Stimulated activated CD8-positive, alpha-beta memory T cell treated with anti-CD3 and anti-CD28 coated beads, Interleukin-2, amount 100 ng/mL, for 1 hour (primary cell): ENCODE measurements around the gene SPDYE18.
"Not testable (repeated sequence)": the region's sequence is repeated elsewhere in the genome, so short reads cannot be mapped to it uniquely, and the experiment has no call there.

ENCODE experiments used
- DNase-seq, 2 donors: peaks; one replicate each; pipeline ENCODE4 v3.0.0-alpha.2; 2020; ENCODE audit warnings: low read depth in 2 of 2

SPDYE18 gene, protein sequence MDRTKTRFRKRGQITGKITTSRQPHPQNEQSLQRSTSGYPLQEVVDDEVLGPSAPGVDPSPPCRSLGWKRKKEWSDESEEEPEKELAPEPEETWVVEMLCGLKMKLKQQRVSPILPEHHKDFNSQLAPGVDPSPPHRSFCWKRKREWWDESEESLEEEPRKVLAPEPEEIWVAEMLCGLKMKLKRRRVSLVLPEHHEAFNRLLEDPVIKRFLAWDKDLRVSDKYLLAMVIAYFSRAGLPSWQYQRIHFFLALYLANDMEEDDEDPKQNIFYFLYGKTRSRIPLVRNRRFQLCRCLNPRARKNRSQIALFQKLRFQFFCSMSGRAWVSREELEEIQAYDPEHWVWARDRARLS

DNA sequence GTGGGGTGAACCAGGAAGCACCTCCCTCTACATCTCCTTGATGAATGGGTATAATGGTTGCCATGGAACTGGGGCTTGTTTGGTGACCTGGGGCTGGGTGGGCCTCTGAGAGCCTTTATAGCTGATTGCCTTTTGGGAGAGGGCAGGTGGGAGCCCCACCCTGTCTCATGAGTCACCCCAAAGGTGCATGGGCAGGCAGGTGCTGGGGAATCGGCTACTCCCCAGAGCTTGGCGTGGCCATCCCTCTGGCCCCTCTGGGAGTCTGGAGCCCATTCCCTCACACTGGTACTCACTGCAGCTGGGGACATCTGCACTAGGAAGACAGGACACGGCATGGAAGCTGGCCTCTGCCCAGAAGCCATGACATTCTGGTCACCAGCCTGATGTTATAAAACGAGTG is at the start of gene SPDYE18:
Gene SPDYE18, minus strand, starts transcription at position 2 of the 400 bp plus-strand sequence. CDS start 2,046 bp downstream, outside the sequence.
- not testable (repeated sequence) for DNase-seq

DNA sequence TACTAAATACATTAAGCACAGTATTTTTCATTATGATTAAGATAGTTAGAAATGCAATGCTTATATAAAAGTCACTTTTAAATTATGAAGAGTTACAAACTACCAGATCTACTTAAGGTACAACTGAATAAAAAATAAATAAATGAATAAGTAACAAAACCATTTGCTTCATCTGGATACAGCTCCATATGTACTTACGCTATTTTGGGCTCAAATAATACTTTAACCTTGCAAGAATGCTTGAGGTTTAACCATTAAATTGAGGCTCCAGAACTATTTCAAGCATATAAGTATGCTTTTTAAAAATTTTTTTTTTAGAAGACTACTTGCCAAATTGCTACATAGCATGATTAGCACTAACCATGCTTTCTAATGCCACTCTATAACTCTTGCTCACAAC is 46.0 kb upstream of the SPDYE18 start:
- DNase-seq = not testable (repeated sequence)

DNA sequence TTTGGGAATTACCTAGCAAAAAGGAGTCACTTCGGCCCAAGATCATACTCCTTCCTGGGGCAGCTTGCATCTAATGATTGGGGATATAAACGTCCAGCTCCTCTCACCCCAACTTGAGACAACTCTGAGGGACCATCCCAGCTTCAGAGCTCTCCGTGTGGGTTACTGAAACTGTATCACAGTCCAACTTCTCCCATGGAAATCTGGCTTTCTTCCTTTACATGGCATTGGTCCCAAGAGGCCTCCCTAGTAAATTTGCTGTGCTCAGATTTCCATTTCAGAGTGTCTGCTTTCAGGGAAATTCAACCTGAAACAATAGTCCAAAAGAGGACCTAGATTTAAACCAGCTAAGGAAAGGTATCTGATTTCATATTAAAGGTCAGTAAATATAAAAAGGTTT is 45.3 kb upstream of the SPDYE18 start:
- DNase-seq = not testable (repeated sequence)

DNA sequence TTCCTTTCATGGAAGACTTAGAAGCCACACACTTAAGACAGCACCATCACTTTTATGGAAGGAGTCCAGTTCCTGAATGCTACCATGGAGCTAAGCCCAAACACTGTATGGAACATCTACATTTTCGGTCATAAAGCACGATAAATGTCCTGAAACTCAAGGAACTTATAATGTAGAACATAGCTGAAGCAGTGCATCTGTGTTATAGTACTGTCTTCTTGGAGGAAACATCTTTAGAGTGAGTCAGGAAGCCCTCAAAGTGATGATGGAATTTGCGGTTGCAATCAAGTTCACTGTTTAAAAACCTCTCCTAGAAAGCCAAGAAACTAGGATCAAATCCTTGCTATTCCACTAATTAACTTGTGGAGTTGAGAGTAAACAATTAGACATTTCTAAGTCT is 43.5 kb upstream of the SPDYE18 start:
- not testable (repeated sequence) for DNase-seq

DNA sequence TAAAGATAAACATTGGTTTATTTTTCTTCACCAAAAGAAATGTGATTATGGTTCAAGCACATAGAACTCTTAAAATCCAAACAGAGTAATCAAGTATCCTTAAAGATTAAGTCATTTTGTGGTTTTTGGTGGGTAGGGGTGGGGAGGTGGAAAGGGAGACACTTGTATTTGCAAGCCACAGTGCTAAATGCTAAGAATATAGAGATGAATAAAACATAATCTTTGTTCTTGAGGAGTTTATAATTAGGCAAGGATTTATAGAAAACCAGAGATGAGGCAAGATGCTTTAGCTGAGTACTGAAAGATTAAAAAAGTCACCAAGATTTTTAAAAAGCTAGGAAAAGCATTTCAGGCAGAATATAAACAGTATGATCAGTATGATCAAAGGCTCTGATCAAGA is 40.3 kb upstream of the SPDYE18 start:
- not testable (repeated sequence) for DNase-seq

DNA sequence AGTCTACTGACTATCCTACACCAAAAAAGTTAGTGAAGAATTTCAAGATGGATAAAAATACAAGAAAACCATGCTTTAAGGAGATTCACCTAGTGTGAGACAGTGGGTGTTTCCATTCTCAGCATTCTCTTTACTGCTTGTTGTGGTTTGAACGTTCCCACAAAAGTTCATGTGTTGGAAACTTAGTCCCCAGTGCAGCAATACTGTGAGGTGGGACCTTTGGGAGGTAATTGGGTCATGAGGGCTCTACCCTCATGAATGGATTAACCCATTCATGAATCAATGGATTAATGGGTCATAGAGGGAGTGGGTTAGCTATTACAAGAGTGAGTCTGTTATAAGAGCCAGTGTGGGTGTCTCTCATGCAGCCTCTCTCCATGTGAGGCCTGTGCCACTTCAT is 38.8 kb upstream of the SPDYE18 start:
- DNase-seq = not testable (repeated sequence)

DNA sequence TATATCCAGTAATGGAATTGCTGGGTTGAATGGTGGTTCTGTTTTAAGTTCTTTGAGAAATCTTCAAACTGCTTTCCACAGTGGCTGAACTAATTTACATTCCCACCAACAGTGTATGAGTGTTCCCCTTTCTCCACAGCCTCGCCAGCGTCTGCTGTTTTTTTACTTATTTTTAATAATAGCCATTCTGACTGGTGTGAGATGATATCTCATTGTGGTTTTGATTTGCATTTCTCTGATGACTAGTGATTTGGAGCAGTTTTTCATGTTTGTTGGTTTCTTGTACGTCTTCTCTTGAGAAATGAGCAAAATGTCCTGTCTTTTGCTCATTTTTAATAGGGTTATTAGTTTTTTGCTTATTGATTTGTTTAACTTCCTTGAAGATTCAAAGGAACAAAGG is 38.1 kb upstream of the SPDYE18 start:
- DNase-seq = not testable (repeated sequence)

DNA sequence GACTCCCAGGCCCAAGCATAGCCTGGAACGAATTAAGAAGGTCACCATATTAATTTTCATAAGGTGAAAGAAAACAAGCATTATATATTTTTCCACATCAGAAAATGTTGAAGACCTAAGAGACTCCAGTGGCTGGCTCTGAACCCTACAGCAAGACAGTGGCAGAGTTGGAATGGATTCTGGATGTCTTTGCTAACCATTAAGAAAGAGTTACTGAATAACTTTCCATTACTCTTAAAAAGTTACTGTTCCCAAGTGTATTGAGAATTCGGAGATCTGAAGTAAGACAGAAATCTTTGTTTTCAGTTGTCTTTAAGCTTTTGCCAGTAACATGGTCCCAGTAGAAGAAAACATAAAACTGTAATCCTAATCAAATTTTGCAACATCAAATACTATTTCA is 29.9 kb upstream of the SPDYE18 start:
- DNase-seq = not testable (repeated sequence)

DNA sequence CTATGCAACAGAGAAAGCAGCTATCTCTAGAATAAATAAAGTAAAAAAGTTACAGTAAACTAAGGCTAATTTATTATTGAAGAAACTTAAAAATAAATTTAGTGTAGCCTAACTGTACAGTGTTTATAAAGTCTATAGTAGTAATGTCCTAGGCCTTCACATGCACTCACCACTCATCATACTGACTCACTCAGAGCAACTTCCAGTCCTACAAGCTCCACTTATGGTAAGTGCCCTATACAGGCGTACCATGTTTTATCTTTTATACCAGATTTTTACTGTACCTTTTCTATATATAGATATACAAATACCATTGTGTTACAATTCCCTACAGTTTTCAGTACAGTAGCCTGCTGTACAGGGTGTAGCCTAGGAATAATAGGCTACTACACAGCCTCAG is 19.8 kb upstream of the SPDYE18 start:
- not testable (repeated sequence) for DNase-seq

DNA sequence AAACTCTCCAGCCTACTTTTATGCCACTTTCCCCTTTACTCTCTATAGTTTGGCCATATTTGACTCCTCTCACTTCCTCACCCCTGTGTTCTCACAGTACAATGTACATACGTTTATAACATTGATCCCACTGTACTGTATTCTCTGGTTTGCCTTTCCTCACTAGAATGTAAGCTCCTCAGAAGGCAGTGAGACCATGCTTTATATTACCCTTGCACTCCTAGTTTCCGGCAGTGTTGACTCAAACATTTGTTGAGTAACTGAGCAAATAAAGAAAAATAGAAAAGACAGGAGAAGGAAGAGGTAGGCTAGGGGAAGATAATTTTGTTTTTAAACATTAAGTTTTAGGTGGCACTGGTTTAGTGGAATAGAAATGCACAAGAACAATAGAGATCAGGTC is 17.9 kb upstream of the SPDYE18 start:
- DNase-seq = not testable (repeated sequence)

DNA sequence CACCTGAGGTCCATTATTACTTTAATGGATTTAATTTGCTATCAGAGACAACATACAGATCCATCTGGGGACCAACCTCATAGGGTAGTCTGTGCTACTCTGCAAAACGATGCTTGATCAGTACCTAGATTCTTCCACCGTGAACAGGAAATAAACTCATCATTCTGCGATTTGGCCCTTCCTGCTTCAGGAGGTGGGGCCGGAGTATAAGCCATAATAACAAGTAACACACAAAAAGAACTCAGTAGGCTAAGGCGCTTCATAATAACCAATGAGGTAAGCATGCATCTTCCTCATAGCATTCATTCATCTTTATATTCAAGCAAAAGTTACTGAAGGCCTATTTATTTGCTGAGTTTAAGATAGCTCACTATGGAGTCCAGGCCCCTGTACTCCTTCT is 17.3 kb upstream of the SPDYE18 start:
- not testable (repeated sequence) for DNase-seq

DNA sequence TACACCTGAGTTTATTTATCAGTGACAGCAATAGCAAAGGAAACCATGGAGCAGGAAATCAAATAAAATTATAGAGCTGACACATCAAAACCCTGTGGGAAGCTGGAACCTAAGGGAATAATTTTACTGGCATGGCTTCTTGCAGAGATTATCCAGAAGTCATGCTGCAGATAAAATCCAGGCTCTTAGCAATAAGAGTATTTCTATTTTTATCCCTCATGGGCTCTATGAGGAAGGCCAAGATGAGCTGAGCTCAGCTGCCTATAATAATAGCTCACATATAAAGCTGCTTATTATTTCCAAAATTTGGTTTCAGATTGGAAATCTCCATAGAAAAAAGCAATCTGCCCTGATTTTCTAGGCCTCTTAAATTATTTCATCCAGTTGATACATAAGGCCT is 16.8 kb upstream of the SPDYE18 start:
- DNase-seq = not testable (repeated sequence)

DNA sequence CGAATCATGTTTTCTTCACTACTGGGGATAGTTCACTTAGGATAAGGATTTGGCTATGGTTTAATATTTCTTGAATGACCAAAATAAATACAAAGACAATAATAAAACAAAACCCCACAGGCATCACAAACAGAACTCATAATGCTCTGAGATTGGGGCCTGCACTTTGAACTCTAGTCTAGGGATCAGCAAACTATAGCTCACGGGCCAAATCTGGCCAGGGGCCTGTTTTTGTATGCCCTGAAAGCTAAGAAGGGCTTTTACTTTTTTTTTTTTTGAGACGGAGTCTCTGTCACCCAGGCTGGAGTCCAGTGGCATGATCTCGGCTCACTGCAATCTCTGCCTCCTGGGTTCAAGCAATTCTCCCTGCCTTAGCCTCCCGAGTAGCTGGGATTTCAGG is 14.7 kb upstream of the SPDYE18 start:
- not testable (repeated sequence) for DNase-seq

DNA sequence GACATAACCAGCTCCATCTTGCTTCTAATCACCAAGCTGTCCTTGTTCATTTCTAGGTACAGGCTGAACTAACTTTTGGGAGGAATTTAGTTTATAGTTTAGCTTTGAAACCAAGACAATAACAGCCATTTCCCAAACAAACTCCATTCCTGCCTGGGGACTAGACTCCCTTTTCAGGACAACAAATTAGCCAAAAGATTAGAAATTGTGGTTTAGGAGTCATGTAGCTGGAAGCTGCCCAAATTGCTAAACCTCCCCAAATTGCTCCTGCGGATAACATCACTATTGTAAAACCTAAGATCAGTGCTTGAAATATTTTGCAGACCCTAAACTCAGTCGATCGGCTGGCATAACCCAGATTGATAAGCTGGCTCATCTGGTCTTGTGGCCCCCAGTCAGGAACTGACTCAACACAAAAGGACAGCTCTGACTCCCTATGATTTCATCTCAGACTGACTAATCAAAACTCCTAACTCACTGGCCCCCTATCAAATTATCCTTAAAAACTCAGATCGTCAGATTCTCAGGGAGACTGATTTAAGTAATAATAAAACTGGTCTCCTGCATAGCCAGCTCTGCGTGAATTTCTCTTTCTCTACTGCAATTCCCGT is 12.5 kb upstream of the SPDYE18 start:
- not testable (repeated sequence) for DNase-seq

DNA sequence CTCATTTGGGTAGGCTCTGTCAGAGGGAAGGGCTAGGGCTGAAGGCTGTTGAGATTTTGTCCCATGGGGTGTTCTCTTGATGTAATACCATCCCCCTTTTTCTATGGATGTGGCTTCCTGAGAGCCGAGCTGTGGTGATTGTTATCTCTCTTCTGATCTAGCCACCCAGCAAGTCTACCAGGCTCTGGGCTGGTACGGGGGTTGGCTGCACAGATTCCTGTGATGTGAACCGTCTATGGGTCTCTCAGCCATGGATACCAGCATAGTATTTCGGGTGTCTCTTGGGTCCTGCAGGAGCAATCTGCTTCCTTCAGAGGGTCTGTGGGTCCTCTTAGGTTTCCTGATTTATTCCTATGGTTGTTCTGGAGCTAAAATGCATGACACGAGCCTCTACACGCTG is 8.8 kb upstream of the SPDYE18 start:
- DNase-seq = not testable (repeated sequence)

DNA sequence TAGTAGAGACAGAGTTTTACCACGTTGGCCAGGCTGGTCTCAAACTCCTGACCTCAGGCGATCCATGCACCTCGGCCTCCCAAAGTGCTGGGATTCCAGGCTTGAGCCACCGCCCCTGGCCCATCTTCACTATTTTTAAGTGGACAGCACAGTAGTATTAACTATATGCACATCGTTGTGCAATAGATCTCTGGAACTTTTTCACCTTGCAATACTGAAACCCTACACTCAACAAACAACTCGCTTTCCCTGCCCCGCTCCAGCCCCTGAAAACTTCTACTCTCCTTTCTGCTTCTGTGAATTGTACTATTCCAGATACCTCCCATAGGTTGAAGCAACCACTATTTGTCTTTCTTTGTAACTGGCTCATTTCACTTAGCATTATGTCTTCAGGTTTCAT is 3.5 kb upstream of the SPDYE18 start:
- not testable (repeated sequence) for DNase-seq

DNA sequence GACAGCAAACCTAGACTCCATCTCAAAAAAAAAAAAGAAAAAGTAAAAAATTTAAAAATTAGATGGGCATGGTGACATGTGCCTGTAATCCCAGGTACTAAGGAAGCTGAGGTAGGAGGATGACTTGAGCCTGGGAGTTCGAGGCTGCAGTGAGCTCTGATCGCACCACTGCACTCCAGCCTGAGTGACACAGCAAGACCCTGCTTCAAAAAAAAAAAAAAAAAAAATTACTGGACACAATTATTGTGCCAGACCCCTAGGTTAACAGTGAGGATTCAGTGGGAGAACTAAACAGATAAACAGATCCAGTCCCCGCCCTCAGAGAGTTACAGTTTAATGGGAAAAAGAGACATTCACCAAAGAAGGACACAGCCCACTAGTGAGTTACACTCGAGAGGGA is 1.4 kb upstream of the SPDYE18 start:
- not testable (repeated sequence) for DNase-seq

DNA sequence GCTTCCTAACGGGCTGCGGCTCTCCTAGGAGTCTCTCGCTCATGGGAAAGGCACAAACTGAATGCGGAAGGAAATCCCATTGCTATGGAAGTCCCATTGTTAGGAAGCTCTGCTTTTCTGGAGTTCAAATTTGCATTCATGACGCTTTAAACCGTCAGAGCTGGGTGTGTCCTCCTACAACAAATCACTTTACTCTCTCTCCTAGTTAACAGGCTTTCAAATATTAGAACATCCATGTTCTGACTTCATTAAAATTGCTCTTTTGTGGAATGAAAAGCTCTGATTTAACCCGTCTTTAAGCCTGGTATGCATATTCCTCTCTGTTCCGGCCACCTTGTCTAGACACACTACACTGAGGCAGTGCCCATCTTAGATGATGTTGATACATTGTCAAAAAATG is 30.1 kb downstream of the SPDYE18 start, which contains the start of gene SPDYE17:
Gene SPDYE17, minus strand, starts transcription at position 101 of the 400 bp plus-strand sequence. CDS start 1,791 bp downstream, outside the sequence.
- DNase-seq = not testable (repeated sequence)

DNA sequence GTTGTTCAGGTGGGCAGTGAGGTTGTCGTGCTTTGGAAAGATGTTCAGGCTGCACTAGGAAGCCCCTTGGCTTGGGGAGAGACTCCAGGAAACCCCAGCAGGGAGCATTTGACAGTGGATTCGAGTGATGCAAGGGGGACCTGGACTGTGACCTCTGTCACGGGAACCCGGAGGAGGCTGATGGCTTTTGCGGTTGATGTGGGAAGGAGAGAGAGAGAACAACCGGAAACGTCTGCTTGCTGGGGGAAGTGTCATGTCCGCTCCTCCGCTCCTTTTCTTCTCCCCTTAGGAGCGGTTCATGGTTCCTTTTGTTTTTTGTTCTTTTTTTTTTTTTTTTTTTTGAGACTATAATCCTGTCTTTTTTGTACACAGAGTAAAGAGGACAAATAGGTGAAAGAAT is 36.0 kb downstream of the SPDYE18 start:
- not testable (repeated sequence) for DNase-seq

DNA sequence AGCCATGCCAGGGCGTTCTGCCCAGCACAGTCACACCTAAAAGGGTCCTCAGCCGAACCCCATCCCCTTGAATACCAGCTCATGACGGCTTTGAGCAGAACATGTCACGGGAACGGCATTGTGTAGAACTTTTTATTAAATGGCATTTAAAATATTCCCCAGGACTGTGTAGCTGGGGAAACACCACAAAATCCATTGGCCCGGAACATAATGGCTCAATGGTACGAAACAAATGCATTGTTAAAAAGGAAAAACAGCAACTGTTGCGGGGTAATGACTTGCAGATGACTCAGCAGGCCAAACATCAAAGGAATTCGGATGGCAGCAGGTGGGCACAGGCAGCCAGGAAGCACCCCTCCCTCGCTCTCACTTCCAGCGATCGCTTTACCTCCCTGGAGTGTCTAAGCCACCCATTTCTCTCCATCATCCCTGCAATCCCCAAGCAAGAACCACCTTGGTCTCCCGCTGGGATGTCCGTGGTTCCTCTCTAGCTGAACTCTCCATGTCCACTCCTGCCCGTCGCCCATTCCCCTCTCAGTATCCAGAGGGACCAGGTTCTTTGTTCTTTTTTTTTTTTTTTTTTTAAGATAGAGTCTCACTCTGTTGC is 52.2 kb downstream of the SPDYE18 start:
- DNase-seq = not testable (repeated sequence)

DNA sequence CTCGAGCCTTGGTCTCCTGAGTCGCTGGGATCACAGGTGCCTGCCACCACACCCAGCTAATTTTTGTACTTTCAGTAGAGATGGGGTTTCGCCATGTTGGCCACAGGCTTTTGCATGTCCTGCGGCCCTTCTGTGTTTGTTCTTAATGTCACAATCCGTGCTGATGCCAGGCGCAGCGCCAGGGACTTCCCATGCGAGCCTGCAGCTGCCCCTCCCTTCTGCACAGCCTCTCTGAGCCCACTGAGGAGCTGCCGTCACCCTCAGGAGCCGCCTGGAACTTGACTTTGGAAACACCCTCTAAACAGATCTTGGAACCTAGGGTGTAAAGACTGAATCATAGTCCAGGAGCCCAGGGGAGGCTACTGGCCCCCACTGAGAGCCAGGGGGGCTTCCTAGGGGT is 54.4 kb downstream of the SPDYE18 start:
- not testable (repeated sequence) for DNase-seq
